NCI-H2029 (cell line): ENCODE results near the gene SH3GL3.

ENCODE experiments used
- DNase-seq: peaks from one replicate; lab custom pipeline; 2025; lab: John Stamatoyannopoulos, UW

The SH3GL3 gene

GRCh38 chr15:83567318-83567717, 120.2 kb downstream of the SH3GL3 start:
- DNase-seq, result no peak

- DNase-seq, result no peak
Measured at GRCh38 chr15:83569341-83569740, 122.2 kb downstream of the SH3GL3 start.

- no peak for DNase-seq
Measured at GRCh38 chr15:83570756-83571155, 123.6 kb downstream of the SH3GL3 start.

GRCh38 chr15:83571820-83572707, 124.9 kb downstream of the SH3GL3 start:
- no peak for DNase-seq

- DNase-seq, result no peak
Measured at GRCh38 chr15:83574345-83574744, 127.2 kb downstream of the SH3GL3 start.

GRCh38 chr15:83578691-83579090, 131.6 kb downstream of the SH3GL3 start:
- DNase-seq, result no peak

GRCh38 chr15:83581381-83581780, 134.2 kb downstream of the SH3GL3 start:
- no peak for DNase-seq

DNA sequence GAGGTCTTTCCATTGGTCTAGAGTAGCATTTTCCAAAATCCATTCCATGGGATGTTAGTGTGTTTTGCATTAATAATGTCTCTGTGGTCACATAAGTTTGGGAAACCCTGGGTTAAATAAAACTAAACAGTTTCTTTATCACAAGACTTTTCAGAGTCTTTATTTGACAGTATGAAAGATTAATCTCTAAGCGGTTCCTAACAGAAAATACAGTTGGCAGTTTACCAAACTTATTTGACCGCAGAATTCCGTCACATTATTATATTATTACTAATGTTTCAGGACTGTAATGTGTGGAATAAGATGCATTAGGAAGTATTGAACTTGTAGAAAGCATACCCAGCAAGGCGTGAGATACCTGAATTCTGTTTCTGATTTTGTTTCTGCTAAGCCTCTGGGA, 135.2 kb downstream of the SH3GL3 start:
- DNase-seq, result no peak

GRCh38 chr15:83585601-83586335, 138.6 kb downstream of the SH3GL3 start:
- DNase-seq, result no peak

DNA sequence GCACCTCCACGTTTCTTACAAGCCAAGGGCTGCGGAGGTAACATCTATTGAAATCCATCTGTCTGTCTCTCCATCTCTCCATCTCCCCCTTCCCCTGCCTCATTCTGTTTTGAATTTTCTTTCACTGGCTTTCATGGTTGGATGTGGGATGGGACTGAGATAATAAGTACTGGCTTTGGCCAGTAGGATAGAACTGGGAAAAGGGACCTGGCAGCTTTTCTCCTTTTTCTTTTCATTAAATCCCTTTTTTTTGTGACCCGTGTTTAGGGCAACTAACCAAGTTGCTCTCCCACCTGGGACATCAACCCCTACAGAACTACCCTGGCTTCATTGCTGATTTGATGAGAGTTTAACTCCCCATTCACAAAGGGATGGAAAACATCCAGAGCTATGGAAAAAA, 139.9 kb downstream of the SH3GL3 start:
- DNase-seq, result no peak

DNA sequence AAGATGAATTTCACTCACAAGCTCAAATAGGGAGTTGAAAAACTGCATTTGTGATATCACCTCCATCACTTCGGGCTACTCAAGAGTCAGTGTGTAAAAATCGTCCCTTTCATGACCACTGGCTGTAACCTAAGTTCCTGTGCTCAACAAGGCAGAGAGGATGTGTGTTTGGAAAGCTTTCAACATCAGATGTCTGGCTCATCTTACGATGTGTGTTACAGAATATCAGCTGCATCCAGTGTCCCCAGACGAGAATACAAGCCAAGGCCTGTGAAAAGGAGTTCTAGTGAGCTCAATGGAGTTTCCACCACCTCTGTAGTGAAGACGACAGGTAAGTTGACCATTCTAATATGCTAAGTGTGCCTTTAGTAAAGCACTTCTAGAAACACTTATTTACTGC, 141.3 kb downstream of the SH3GL3 start:
- DNase-seq, result no peak

GRCh38 chr15:83592370-83593040, 145.4 kb downstream of the SH3GL3 start:
- no peak for DNase-seq

GRCh38 chr15:83595191-83595590, 148.1 kb downstream of the SH3GL3 start:
- DNase-seq, result no peak

DNA sequence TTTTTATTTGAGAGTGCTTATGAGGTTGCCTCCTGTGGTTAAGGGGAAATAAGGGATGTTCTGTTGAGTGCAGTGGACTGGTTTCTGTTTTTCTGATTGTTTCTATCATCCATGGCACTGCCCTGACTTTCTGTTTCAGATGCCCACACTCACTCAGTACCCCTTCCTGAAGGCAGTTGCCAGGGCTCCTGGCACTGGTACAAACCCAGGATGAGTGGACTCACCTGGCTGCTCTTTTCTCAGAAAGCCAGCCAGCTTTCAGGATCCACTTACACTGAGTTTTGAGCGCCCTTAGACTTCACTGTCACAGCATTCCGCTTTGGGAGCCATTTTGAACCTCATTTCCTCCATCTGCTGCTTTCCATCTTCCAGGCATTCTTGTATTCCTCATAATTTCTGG, 150.9 kb downstream of the SH3GL3 start:
- no peak for DNase-seq

DNA sequence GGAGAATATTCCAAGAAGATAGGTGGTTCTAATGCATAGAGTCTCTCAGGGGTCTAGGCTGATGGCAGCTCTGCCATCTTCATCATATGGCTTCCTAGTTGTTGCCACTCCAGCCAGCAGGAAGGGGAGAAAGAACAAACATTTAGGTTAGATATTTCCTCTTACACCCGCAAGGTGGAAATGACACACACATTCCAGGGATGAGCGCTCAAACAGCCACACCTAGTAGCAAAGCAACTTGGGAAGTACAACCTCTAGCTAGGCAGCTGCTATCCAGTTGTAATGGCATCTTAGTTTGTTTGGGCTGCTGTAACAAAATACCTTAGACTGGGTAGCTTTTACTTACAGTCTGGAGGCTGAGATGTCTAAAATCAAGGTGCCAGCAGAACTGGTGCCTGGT, 154.9 kb downstream of the SH3GL3 start:
- no peak for DNase-seq

DNA sequence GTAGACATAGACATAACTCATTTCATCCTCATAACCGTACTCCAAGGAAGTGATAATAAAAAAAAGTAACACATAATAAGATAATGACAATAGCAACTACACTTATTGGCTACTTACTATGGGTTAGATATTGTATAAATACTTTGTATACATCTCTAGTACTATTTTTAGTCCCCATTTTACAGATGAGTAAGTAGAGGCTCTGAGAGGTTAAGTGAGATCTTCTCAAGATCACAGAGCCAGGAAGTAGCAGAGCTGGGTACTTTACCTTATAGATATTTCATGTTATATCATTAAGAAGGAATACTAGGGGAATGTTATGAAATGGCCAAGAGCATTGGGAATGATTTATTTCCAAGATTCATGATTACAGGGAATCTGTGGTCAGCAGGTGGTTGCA, 157.4 kb downstream of the SH3GL3 start:
- no peak for DNase-seq

DNA sequence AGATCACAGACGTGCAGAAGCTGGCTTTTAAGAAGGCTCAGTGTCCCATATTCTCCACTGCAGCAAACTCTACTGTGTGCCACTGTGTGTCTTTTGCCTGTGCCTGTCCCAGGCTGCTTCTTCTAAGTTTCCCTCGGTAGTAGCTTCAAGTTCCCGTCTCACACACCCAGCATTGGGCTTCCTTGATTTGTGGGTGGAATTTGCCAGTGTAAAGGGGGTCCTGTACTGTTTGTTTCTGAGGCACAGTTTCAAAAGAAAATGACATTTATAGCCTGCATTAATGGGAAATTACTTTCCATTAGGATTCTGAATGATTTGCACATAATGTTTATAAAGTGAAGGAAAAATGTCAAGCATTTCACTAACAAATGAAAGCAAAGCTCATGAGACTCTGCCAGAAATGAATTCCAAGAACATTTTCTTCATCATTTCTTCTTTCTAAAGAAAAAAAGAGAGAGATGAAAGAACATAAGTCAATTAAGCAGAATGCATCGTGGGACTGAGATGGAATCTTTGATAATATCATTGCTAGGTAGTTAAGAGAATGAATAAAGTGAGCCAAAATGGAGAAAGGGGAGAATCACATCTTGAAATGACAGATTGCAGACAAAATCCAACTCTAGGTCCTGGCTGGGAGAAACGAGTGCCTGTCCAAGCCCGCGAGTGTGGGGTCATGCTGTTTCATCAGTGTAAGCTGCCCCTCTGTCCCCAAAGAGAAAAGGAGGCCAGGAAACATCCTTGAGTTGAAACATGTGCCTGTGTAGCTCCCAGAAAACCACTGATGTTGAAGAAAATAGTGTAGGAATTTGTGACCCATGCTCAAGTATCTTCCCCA, 158.2 kb downstream of the SH3GL3 start:
- DNase-seq, result no peak

- no peak for DNase-seq
Measured at GRCh38 chr15:83610132-83610531, 163.0 kb downstream of the SH3GL3 start.

GRCh38 chr15:83610901-83611685, 164.0 kb downstream of the SH3GL3 start:
- no peak for DNase-seq

- DNase-seq, result no peak
Measured at GRCh38 chr15:83612226-83612625, 165.1 kb downstream of the SH3GL3 start.
